Prostate gland (tissue), 2 donors: ENCODE data around the gene LMAN2. TPM values are rescaled to one million over a fixed set of nuclear protein-coding genes. Genes with fewer than 3 reads are reported as not detected.
A peak's percentile ranks its signal among the peaks of the same experiment; 100 is the strongest.

Experiments
- DNase-seq: peaks from one replicate; pipeline ENCODE4 v3.0.0-alpha.2; 2019; ENCODE audit warnings: low spot score
- H3K27ac ChIP-seq, 2 donors: fragments of 200-600 bp; sonication (generic); 2 replicates each; pipeline ENCODE4 v1.5.1; 2017 to 2019
- H3K27me3 ChIP-seq: fragments of 200-600 bp; sonication (generic); replicated peaks from 2 replicates; pipeline ENCODE4 v1.5.1; 2019; ENCODE audit not compliant: insufficient read depth
- H3K36me3 ChIP-seq, 2 donors: fragments of 200-600 bp; sonication (generic); 1 replicate in 1 of 2; 2 replicates in 1 of 2; pipeline versions ENCODE4 v1.5.1 to v1.8.1; 2017 to 2019
- H3K4me1 ChIP-seq: fragments of 200-600 bp; sonication (generic); replicated peaks from 2 replicates; pipeline ENCODE4 v1.5.1; 2019
- H3K4me3 ChIP-seq, 2 donors: fragments of 200-600 bp; sonication (generic); 2 replicates each; pipeline ENCODE4 v1.5.1; 2017 to 2019
- H3K9me3 ChIP-seq: fragments of 200-600 bp; sonication (generic); 2 replicates; pipeline ENCODE4 v1.5.1; 2017
- CTCF ChIP-seq, 4 experiments: fragments of 200-600 bp in 2 of 4; fragments of 450-650 bp in 2 of 4; sonication (generic) in 2 of 4; IDR thresholded peaks; 1 replicate in 3 of 4; 2 replicates in 1 of 4; pipeline ENCODE4 v1.5.1; 2016 to 2019; ENCODE audit warnings: antibody characterized with exemption in 4 of 4, mild to moderate bottlenecking in 2 of 4, moderate library complexity in 2 of 4
- POLR2A ChIP-seq: fragments of 450-650 bp; IDR thresholded peaks from one replicate; pipeline ENCODE4 v1.6.1; 2016; ENCODE audit warnings: antibody characterized with exemption, mild to moderate bottlenecking
- POLR2AphosphoS5 ChIP-seq: sonication (generic); formaldehyde crosslinking; IDR thresholded peaks from one replicate; pipeline ENCODE4 v1.6.1; 2017; ENCODE audit warnings: antibody characterized with exemption
- WGBS: methylation state at CpG from one replicate; pipeline ENCODE4 v1.1.5; 2018; 5-methylcytosine and 5-hydroxymethylcytosine counted together
- intact Hi-C: fragments of 100-400 bp; cut with DNase I; formaldehyde crosslinking; loops from one replicate; pipeline ENCODE4 v1.14.2; 2022
- total RNA-seq, 2 donors: library from RNA; depleted of rRNA; stranded (reverse); fragments of >200 nt; gene quantifications; one replicate each; pipeline ENCODE4 v1.1.0, GENCODE V29; 2016

LMAN2 gene
- total RNA-seq, 2 donors from 2014 or later: 350 to 369 TPM

- Histone ChIP-seq H3K9me3 (no peaks in the 10 kb centered on the region), H3K27ac (peak overlapping the region in 1 of 2 donors; percentile 5), H3K27me3 (no peaks in the 10 kb centered on the region), H3K4me3 (no peak overlapping the region), H3K36me3 (no peaks in the 10 kb centered on the region), H3K4me1 (no peaks in the 10 kb centered on the region)
- intact Hi-C loops: no loop called here
- DNase-seq: peak; percentile 51
- TF ChIP-seq POLR2A: no peak
- TF ChIP-seq POLR2AphosphoS5: peak; percentile 51
- no peak for TF ChIP-seq CTCF (IDR thresholded peaks at IDR 0.05)
- WGBS: 55% methylated on average over 7 of the region's 8 CpGs
These were observed 35.1 kb upstream of the LMAN2 start for GRCh38 chr5:177386542-177386941.

GRCh38 chr5:177385720-177386119 lies 34.3 kb upstream of the LMAN2 start:
- WGBS: 82% methylated on average over 11 of the region's 11 CpGs
- Histone ChIP-seq H3K27me3 (no peaks in the 10 kb centered on the region), H3K9me3 (no peaks in the 10 kb centered on the region), H3K27ac (no peak overlapping the region), H3K4me3 (no peak overlapping the region), H3K4me1 (no peaks in the 10 kb centered on the region), H3K36me3 (no peaks in the 10 kb centered on the region)
- no peak for DNase-seq
- intact Hi-C loops: no loop called here
- TF ChIP-seq POLR2A: no peak
- no peak for TF ChIP-seq CTCF (IDR thresholded peaks at IDR 0.05)
- TF ChIP-seq POLR2AphosphoS5: no peak

- Histone ChIP-seq H3K36me3 (no peaks in the 10 kb centered on the region), H3K27me3 (no peaks in the 10 kb centered on the region), H3K4me1 (no peaks in the 10 kb centered on the region), H3K27ac (no peak within 1 kb of the TSS), H3K9me3 (no peaks in the 10 kb centered on the region), H3K4me3 (no peak within 1 kb of the TSS)
- 80% methylated on average over 4 of the region's 4 CpGs for WGBS
- TF ChIP-seq POLR2AphosphoS5 (no peak), CTCF (IDR thresholded peaks at IDR 0.05) (no peak), POLR2A (no peak)
- no peak for DNase-seq
- intact Hi-C loops: no loop called here
These were observed 32.7 kb upstream of the LMAN2 start, which contains the start of gene SLC34A1 for GRCh38 chr5:177384134-177384533. SLC34A1 (plus strand) TSS chr5:177384434; CDS start chr5:177385742, 1,308 bp downstream.

GRCh38 chr5:177383181-177383580 lies 31.7 kb upstream of the LMAN2 start:
- intact Hi-C loops: loop anchor here (2.0 kb wide), 1 partner anchor 64 kb away; no protein-coding TSS in a partner anchor
- H3K4me1 ChIP-seq: no peaks in the 10 kb centered on the region
- no peak for DNase-seq
- no peak overlapping the region for H3K4me3 ChIP-seq
- WGBS: 93% methylated on average over 9 of the region's 9 CpGs
- no peak for TF ChIP-seq POLR2A
- TF ChIP-seq CTCF (IDR thresholded peaks at IDR 0.05): no peak
- TF ChIP-seq POLR2AphosphoS5: no peak
- no peaks in the 10 kb centered on the region for H3K9me3 ChIP-seq
- H3K27ac ChIP-seq: no peak overlapping the region
- no peaks in the 10 kb centered on the region for H3K36me3 ChIP-seq
- no peaks in the 10 kb centered on the region for H3K27me3 ChIP-seq

- 12% methylated on average over 11 of the region's 11 CpGs for WGBS
- Histone ChIP-seq H3K4me1 (no peaks in the 10 kb centered on the region), H3K27ac (peak overlapping the region in 1 of 2 donors; percentile 49), H3K4me3 (no peak overlapping the region), H3K9me3 (no peaks in the 10 kb centered on the region), H3K36me3 (no peaks in the 10 kb centered on the region), H3K27me3 (no peaks in the 10 kb centered on the region)
- peak; percentile 72 for DNase-seq
- intact Hi-C loops: loop anchor here (2.0 kb wide), 1 partner anchor 64 kb away; no protein-coding TSS in a partner anchor
- peak in 3 of 4 experiments; percentile 47 to 64 (median 63) for TF ChIP-seq CTCF (IDR thresholded peaks at IDR 0.05)
- TF ChIP-seq POLR2A: no peak
- peak; percentile 58 for TF ChIP-seq POLR2AphosphoS5
These were observed 31.1 kb upstream of the LMAN2 start for GRCh38 chr5:177382423-177383029.
